SU-DHL-6 (cell line): Measurements from ENCODE around the gene NXPH3.

Experiments used
- H2AFZ ChIP-seq: fragments of 200-600 bp; sonication (generic); 2 replicates; pipeline ENCODE4 v1.6.1; 2014; ENCODE audit warnings: low read depth, mild to moderate bottlenecking, moderate library complexity, mixed read lengths, antibody characterized with exemption, low read length; ENCODE audit not compliant: severe bottlenecking
- H3F3A ChIP-seq: fragments of 200-600 bp; shearing (Covaris generic); 2 replicates; pipeline ENCODE4 v1.6.0; 2016; ENCODE audit warnings: antibody characterized with exemption, mild to moderate bottlenecking; ENCODE audit not compliant: insufficient read depth
- H3K27ac ChIP-seq: fragments of 200-600 bp; sonication (generic); 2 replicates; pipeline ENCODE4 v1.5.1; 2016; ENCODE audit warnings: low read depth, mild to moderate bottlenecking, low read length, moderate library complexity, mixed read lengths
- H3K27me3 ChIP-seq: fragments of 200-600 bp; sonication (generic), shearing (Covaris generic); 2 replicates; pipeline ENCODE4 v1.6.0; 2014; ENCODE audit warnings: mild to moderate bottlenecking, low read length
- H3K36me3 ChIP-seq: fragments of 200-600 bp; sonication (generic); 2 replicates; pipeline ENCODE4 v1.6.1; 2014; ENCODE audit warnings: mild to moderate bottlenecking, low read length, mixed read lengths
- H3K4me2 ChIP-seq: fragments of 300-600, 200-600 bp; shearing (Covaris generic), sonication (generic); 2 replicates; pipeline ENCODE4 v1.6.0; 2014; ENCODE audit warnings: low read length, low read depth, mild to moderate bottlenecking; ENCODE audit not compliant: poor library complexity, severe bottlenecking
- H3K4me3 ChIP-seq: fragments of 200-600 bp; sonication (generic); 2 replicates; pipeline ENCODE4 v1.5.1; 2014; ENCODE audit warnings: antibody characterized with exemption, low read length, mild to moderate bottlenecking, mixed read lengths; ENCODE audit not compliant: insufficient read depth, poor library complexity, severe bottlenecking
- H3K79me2 ChIP-seq: fragments of 200-600 bp; sonication (generic); 2 replicates; pipeline ENCODE4 v1.6.1; 2014; ENCODE audit warnings: mild to moderate bottlenecking, low read length, moderate library complexity; ENCODE audit not compliant: insufficient read depth
- H3K9ac ChIP-seq: fragments of 200-600 bp; sonication (generic); 2 replicates; pipeline ENCODE4 v1.7.0; 2014; ENCODE audit warnings: mild to moderate bottlenecking, low read length
- H3K9me2 ChIP-seq: fragments of 200-600 bp; sonication (generic); replicated peaks from 2 replicates; pipeline ENCODE4 v1.6.1; 2014; ENCODE audit warnings: low read length; ENCODE audit not compliant: insufficient read depth
- H3K9me3 ChIP-seq: fragments of 200-600 bp; sonication (generic); 2 replicates; pipeline ENCODE4 v1.6.1; 2014; ENCODE audit warnings: low read length, mixed read lengths; ENCODE audit not compliant: insufficient read depth
- H4K20me1 ChIP-seq: fragments of 200-600 bp; sonication (generic); 2 replicates; pipeline ENCODE4 v1.6.1; 2014; ENCODE audit warnings: low read depth, mild to moderate bottlenecking, antibody characterized with exemption, low read length, moderate library complexity, mixed read lengths
- EZH2phosphoT487 ChIP-seq: fragments of 200-600 bp; sonication (generic), shearing (Covaris generic); conservative IDR thresholded peaks from 2 replicates; pipeline ENCODE4 v1.6.1; 2018; ENCODE audit warnings: mild to moderate bottlenecking, antibody characterized with exemption, low read length, moderate library complexity, mixed read lengths
- TF ChIP-seq, protein P1 (sequence below): fragments of 200-600 bp; sonication (generic); IDR thresholded peaks from one replicate; pipeline ENCODE4 v1.5.1; 2017; ENCODE audit warnings: antibody characterized with exemption, mild to moderate bottlenecking, low read length, moderate library complexity; ENCODE audit not compliant: insufficient read depth, poor library complexity, severe bottlenecking

The NXPH3 gene

DNA sequence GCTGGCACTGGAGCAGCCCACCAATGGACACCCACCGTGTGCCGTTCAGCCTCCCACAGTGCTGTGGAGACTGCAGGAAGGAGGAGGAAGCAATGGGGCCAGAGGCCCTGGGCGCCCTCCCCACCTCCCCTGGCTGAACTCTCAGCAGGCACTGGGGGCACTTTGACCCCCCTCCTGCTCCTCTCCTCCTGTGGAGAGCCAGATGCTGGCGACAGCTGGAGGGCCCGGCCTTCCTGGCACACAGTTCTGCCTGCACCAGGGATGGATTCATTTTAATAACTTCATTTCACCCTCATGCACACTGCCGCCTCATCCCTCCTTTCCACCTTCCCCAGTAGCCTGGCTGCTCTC lies 6.0 kb downstream of the NXPH3 start:
- H3K27me3 ChIP-seq, result no peaks in the 10 kb centered on the region
- H2AFZ ChIP-seq, result no peak overlapping the region
- no peak overlapping the region for H3K27ac ChIP-seq
- no peaks in the 10 kb centered on the region for H3K9me2 ChIP-seq
- H3K9me3 ChIP-seq, result no peaks in the 10 kb centered on the region
- no peak overlapping the region for H3K4me2 ChIP-seq
- no peaks in the 10 kb centered on the region for H3F3A ChIP-seq
- no peaks in the 10 kb centered on the region for H3K79me2 ChIP-seq
- no peak overlapping the region for H3K4me3 ChIP-seq
- no peak for TF ChIP-seq EZH2phosphoT487
- TF ChIP-seq, protein P1, sequence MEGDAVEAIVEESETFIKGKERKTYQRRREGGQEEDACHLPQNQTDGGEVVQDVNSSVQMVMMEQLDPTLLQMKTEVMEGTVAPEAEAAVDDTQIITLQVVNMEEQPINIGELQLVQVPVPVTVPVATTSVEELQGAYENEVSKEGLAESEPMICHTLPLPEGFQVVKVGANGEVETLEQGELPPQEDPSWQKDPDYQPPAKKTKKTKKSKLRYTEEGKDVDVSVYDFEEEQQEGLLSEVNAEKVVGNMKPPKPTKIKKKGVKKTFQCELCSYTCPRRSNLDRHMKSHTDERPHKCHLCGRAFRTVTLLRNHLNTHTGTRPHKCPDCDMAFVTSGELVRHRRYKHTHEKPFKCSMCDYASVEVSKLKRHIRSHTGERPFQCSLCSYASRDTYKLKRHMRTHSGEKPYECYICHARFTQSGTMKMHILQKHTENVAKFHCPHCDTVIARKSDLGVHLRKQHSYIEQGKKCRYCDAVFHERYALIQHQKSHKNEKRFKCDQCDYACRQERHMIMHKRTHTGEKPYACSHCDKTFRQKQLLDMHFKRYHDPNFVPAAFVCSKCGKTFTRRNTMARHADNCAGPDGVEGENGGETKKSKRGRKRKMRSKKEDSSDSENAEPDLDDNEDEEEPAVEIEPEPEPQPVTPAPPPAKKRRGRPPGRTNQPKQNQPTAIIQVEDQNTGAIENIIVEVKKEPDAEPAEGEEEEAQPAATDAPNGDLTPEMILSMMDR, result no peak
- H4K20me1 ChIP-seq, result no peaks in the 10 kb centered on the region
- no peak overlapping the region for H3K9ac ChIP-seq
- no peaks in the 10 kb centered on the region for H3K36me3 ChIP-seq

DNA sequence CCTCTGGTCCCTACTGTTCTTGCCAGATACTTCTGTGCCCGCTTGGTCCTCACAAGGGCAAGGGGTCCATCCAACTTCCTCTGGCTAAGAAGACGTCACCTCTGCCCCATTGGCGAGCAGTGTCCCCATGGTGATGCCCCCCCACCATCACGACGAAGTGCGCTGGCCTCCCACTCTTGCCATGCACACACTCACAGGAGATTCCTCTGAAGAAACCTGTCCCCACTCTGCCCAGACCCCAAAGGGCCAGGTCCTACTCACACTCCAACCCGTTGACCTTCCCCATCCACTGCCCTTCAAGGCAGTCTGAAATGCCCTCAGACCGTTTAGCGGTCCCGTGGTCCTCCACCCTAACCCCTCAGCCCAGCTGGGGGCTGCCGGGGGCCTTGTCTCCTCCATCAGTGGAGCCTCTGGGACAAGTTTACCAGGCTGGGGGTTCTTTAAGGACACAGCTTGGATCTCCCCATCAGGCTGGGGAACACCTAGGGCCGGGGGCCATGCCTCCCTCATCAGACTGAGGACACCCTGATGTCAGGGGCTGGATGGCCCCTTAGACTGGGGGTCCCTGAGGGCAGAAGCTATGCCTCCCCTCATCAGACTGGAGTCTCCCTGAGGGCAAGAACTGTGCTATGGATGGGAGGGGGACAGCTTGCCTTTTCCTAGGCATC lies 6.5 kb downstream of the NXPH3 start:
- Histone ChIP-seq H3K9me2 (no peaks in the 10 kb centered on the region), H4K20me1 (no peaks in the 10 kb centered on the region)
- TF ChIP-seq EZH2phosphoT487, result no peak
- TF ChIP-seq, protein P1, result no peak

DNA sequence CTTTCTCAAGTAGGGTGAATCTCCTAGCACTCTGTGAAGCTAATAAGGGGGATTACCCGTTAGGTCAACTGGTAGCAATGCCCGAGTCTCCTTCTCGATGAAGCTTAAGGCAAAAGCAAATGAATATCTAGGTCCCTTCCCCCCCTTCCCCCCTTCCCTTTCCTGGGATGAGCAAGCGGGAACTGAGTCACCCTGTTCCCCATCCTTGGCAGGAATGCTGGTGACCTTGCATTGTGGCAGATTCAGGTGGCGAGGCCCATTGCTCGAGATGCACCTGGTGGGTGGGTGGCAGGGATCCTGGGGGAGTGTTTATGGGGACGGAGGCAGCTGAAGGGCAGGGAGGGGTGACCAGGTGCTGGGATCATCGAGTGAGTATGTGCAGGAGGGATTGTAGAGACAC lies 7.1 kb downstream of the NXPH3 start:
- Histone ChIP-seq H3K36me3 (no peaks in the 10 kb centered on the region), H2AFZ (no peak overlapping the region), H3K9ac (no peak overlapping the region), H3K27ac (no peak overlapping the region), H3K79me2 (no peaks in the 10 kb centered on the region), H3K4me3 (no peak overlapping the region), H3F3A (no peaks in the 10 kb centered on the region), H3K9me3 (no peaks in the 10 kb centered on the region), H3K27me3 (no peaks in the 10 kb centered on the region), H4K20me1 (no peaks in the 10 kb centered on the region), H3K4me2 (no peak overlapping the region), H3K9me2 (no peaks in the 10 kb centered on the region)
- no peak for TF ChIP-seq EZH2phosphoT487
- TF ChIP-seq, protein P1, result no peak

More for the DNA sequence above, 6.5 kb downstream of the NXPH3 start:
- Histone ChIP-seq H3K9me3 (no peaks in the 10 kb centered on the region), H3K27me3 (no peaks in the 10 kb centered on the region), H3K79me2 (no peaks in the 10 kb centered on the region), H3K27ac (no peak overlapping the region), H3K4me3 (no peak overlapping the region), H2AFZ (no peak overlapping the region), H3K4me2 (no peak overlapping the region), H3K36me3 (no peaks in the 10 kb centered on the region), H3F3A (no peaks in the 10 kb centered on the region), H3K9ac (no peak overlapping the region)
